ENCODE data around the gene RBM20.
"Not testable (repeated sequence)": the region's sequence is repeated elsewhere in the genome, so short reads cannot be mapped to it uniquely, and the experiment has no call there.

Gene RBM20

GRCh38 chr10:110649347-110650264, 5.5 kb downstream of the RBM20 start:
- no peak for DNase-seq

- DNase-seq = no peak
Observed at GRCh38 chr10:110650265-110650668, 6.1 kb downstream of the RBM20 start.

GRCh38 chr10:110651044-110651958, 7.2 kb downstream of the RBM20 start:
- DNase-seq = no peak

- DNase-seq = no peak
Observed at GRCh38 chr10:110652475-110653118, 8.5 kb downstream of the RBM20 start.

GRCh38 chr10:110655320-110655719, 11.2 kb downstream of the RBM20 start:
- DNase-seq = no peak

- no peak for DNase-seq
Observed at GRCh38 chr10:110656612-110657011, 12.5 kb downstream of the RBM20 start.

- no peak for DNase-seq
Observed at GRCh38 chr10:110657973-110658691, 14.0 kb downstream of the RBM20 start.

GRCh38 chr10:110659558-110659957, 15.4 kb downstream of the RBM20 start:
- no peak for DNase-seq

GRCh38 chr10:110660289-110660688, 16.2 kb downstream of the RBM20 start:
- not testable (repeated sequence) for DNase-seq

- no peak for DNase-seq
Observed at GRCh38 chr10:110661292-110661691, 17.2 kb downstream of the RBM20 start.

- DNase-seq = no peak
Observed at GRCh38 chr10:110664483-110665420, 20.6 kb downstream of the RBM20 start.

GRCh38 chr10:110666259-110666658, 22.1 kb downstream of the RBM20 start:
- DNase-seq = not testable (repeated sequence)

GRCh38 chr10:110666673-110667072, 22.5 kb downstream of the RBM20 start:
- DNase-seq = no peak

- DNase-seq = no peak
Observed at GRCh38 chr10:110667620-110668343, 23.6 kb downstream of the RBM20 start.

GRCh38 chr10:110668443-110668842, 24.3 kb downstream of the RBM20 start:
- no peak for DNase-seq

GRCh38 chr10:110670335-110670734, 26.2 kb downstream of the RBM20 start:
- no peak for DNase-seq

GRCh38 chr10:110671788-110672579, 27.8 kb downstream of the RBM20 start:
- DNase-seq = peak; percentile 58 to 63

GRCh38 chr10:110672580-110672919, 28.4 kb downstream of the RBM20 start:
- DNase-seq = no peak

- no peak for DNase-seq
Observed at GRCh38 chr10:110676016-110676415, 31.9 kb downstream of the RBM20 start.
